HG03097 (cell line): Measurements from ENCODE around the gene CKM.

ENCODE experiments used
- ATAC-seq: cut with Tn5 transposase; IDR thresholded peaks from one replicate; pipeline ENCODE4 v1.9.1; 2021; ENCODE audit not compliant: unreplicated experiment, low FRiP score

CKM gene

GRCh38 chr19:45322744-45323281 lies at the start of gene CKM:
Gene CKM, minus strand, starts transcription at chr19:45322875. Its CDS starts 3,162 bp downstream, at chr19:45319713.
- no peak for ATAC-seq

GRCh38 chr19:45370410-45371204 lies 47.9 kb upstream of the CKM start, which contains the start of gene ERCC2:
Gene ERCC2, minus strand, starts transcription at chr19:45370573. Its CDS starts 33 bp downstream, at chr19:45370540.
- peak; percentile 92 for ATAC-seq

GRCh38 chr19:45368737-45369340 lies 46.2 kb upstream of the CKM start:
- no peak for ATAC-seq

- ATAC-seq, result no peak
Observed at GRCh38 chr19:45368127-45368526, 45.5 kb upstream of the CKM start.

- no peak for ATAC-seq
Observed at GRCh38 chr19:45364696-45365095, 42.0 kb upstream of the CKM start.

GRCh38 chr19:45363861-45364459 lies 41.3 kb upstream of the CKM start:
- ATAC-seq, result no peak

GRCh38 chr19:45362291-45362690 lies 39.6 kb upstream of the CKM start:
- ATAC-seq, result no peak

- ATAC-seq, result no peak
Observed at GRCh38 chr19:45361608-45362007, 38.9 kb upstream of the CKM start.

GRCh38 chr19:45358213-45358792 lies 35.6 kb upstream of the CKM start:
- no peak for ATAC-seq

GRCh38 chr19:45357445-45357783 lies 34.7 kb upstream of the CKM start:
- ATAC-seq, result no peak

- ATAC-seq, result no peak
Observed at GRCh38 chr19:45356760-45357444, 34.2 kb upstream of the CKM start.

- ATAC-seq, result no peak
Observed at GRCh38 chr19:45355910-45356309, 33.2 kb upstream of the CKM start.

GRCh38 chr19:45355402-45355801 lies 32.7 kb upstream of the CKM start:
- ATAC-seq, result no peak

- ATAC-seq, result no peak
Observed at GRCh38 chr19:45354241-45354842, 31.7 kb upstream of the CKM start.

GRCh38 chr19:45352914-45353796 lies 30.5 kb upstream of the CKM start:
- no peak for ATAC-seq

- no peak for ATAC-seq
Observed at GRCh38 chr19:45352471-45352870, 29.8 kb upstream of the CKM start.

- ATAC-seq, result no peak
Observed at GRCh38 chr19:45352062-45352461, 29.4 kb upstream of the CKM start.

GRCh38 chr19:45351401-45351952 lies 28.8 kb upstream of the CKM start:
- no peak for ATAC-seq

- ATAC-seq, result no peak
Observed at GRCh38 chr19:45350477-45351058, 27.9 kb upstream of the CKM start.
